ENCODE results near the gene RRM1.

Gene RRM1

DNA sequence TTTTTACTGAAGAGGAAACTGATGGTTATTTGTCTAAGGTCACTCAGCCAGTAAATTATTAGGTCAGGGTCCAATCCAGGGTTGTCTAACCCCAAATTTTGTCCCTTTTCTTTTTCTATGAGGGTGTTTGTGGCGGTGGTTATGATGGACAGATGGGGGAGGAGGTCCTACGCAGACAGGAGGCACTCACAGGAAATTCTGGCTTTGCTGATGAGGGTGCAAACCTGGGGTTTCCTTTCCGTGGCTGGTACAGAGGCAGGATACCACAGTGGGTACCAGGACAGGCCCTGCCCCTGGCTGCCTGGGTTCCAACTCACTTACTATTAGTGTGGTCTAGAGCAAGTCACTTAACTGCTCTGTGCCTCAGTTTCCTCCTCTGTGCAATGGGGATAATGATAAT is 91.0 kb downstream of the RRM1 start:
- H3K4me3 ChIP-seq (ENCODE audit: low read depth, low read length) = no peak overlapping the region

DNA sequence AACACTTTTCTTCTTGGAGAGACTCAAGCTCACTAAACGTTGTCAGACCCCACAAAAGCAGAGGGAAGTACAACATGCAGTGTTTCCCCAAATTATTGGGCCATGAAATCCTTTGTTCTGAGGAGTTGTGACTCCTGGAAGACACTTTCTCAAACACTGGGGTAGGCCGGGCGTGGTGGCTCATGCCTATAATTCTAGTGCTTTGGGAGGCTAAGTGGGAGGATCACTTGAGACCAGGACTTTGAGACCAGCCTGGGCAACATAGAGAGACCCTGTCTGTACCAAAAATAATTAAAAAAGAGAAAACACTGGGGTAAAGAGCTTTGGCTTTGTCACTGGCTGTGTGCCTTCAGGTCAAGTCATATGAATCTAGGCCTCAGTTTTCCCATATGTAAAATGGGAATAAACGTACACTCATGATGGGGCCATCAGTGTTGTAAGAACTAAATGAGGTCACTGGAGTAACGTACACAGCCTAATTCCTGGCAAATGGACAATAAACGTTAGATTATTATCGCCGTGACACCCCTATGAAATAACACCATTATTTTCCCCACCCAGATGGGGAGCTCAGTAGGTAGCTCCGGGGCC is 92.0 kb downstream of the RRM1 start:
- peak overlapping the region; percentile 65 for H3K4me3 ChIP-seq (ENCODE audit: low read depth, low read length)

DNA sequence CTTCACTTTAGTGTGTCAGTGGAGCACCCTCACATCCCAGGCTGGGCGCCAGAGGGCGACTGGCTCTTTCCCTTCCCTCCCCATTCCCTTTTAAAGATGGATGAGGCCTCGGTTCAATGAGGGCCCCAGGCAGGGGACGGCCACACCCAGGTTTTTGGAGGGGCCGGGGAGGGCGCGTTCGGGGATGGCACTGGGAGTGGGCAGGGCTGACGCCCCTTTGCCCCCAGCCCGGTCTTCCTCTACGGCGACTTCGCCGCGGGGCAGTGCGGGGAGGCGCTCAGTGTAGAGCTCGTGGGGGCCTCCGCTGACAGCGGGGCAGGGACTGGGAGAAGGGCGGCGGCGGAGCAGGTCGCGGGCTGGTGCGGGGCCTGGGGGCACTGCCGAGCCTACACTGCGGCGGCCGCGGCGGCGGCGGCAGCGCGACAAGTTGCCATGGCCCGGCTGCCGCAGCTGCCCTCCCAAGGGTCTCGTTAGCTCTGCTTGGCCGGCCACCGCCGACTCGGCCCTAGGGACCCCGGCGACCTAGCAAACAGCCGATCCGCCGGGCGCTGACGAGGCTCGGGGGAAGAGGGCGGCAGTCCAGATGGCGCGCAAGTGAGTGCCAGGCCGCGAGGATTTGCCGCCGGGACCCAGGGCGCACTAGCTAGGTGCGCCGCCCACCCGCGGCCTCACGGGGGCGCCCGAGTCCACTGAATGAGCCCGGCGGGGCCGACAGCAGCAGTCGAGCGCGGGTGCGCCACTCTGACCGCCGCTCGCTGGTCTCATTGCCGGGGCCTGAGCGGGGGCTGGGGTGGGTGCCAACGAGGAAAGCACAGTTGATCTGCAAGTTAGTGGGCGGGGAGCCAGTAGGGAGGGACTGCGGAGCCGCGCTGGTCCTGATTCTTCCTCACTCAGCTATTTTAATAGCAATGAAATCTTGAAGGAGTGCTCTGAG is 92.7 kb downstream of the RRM1 start:
- peak overlapping the region; percentile 65 for H3K4me3 ChIP-seq (ENCODE audit: low read depth, low read length)
